Heart right ventricle (tissue), 16 donors: ENCODE data around the gene MYO1F. TPM values are rescaled to one million over a fixed set of nuclear protein-coding genes. Genes with fewer than 3 reads are reported as not detected.

ENCODE experiments used
- ATAC-seq, 8 donors: fragments of 200-7000 bp; cut with Tn5 transposase; one replicate each; pipeline ENCODE4 v1.9.1; 2020; ENCODE audit warnings: mild to moderate bottlenecking in 8 of 8, moderate library complexity in 8 of 8, moderate number of reproducible peaks in 1 of 8
- DNase-seq, 2 donors: peaks; one replicate each; pipeline ENCODE4 v3.0.0-alpha.2; 2020
- H3K27ac ChIP-seq, 10 donors: fragments of 200-600 bp; sonication (generic) in 2 of 10; one replicate each; pipeline versions ENCODE4 v1.5.0 to v1.8.0; 2020 to 2022; ENCODE audit warnings: mild to moderate bottlenecking in 3 of 10
- H3K27me3 ChIP-seq, 7 donors: fragments of 200-600 bp; one replicate each; pipeline ENCODE4 v1.8.0; 2021 to 2022; ENCODE audit warnings: mild to moderate bottlenecking in 2 of 7
- H3K36me3 ChIP-seq, 9 donors: fragments of 200-600 bp; sonication (generic) in 1 of 9; one replicate each; pipeline versions ENCODE4 v1.5.0 to v1.8.0; 2020 to 2022; ENCODE audit warnings: mild to moderate bottlenecking in 2 of 9
- H3K4me1 ChIP-seq, 9 donors: fragments of 200-600 bp; sonication (generic) in 1 of 9; one replicate each; pipeline versions ENCODE4 v1.5.0 to v1.8.0; 2020 to 2022; ENCODE audit warnings: mild to moderate bottlenecking in 4 of 9
- H3K4me3 ChIP-seq, 10 donors: fragments of 200-600 bp; sonication (generic) in 2 of 10; one replicate each; pipeline versions ENCODE4 v1.5.0 to v1.8.0; 2020 to 2022; ENCODE audit warnings: mild to moderate bottlenecking in 7 of 10, moderate library complexity in 2 of 10
- H3K9me3 ChIP-seq, 11 donors: fragments of 200-600 bp in 10 of 11; sonication (generic) in 2 of 11; one replicate each; pipeline versions ENCODE4 v1.5.0 to v1.8.0; 2013 to 2022; ENCODE audit warnings: mild to moderate bottlenecking in 2 of 11, control low read depth in 1 of 11, moderate library complexity in 1 of 11
- WGBS, 2 donors: extraction: QIAGEN DNeasy Blood & Tissue Kit; methylation state at CpG; one replicate each; pipeline ENCODE4 v1.1.7; 2013; ENCODE audit warnings: inconsistent platforms in 1 of 2; 5-methylcytosine and 5-hydroxymethylcytosine counted together
- intact Hi-C, 10 donors: fragments of 100-400 bp; cut with DNase I; formaldehyde crosslinking; loops; one replicate each; pipeline versions ENCODE4 v1.11.1 to v1.14.2; 2022
- polyA plus RNA-seq, 2 donors: library from polyadenylated mRNA; stranded (reverse); fragments of 200-250 nt; gene quantifications; one replicate each; pipeline ENCODE4 v1.2.3, GENCODE V29; 2013
- total RNA-seq, 10 donors: library from RNA; stranded (reverse); fragmentation: NEBNext Ultra II Directional in 3 of 10; extraction: Animal tissue kit (Norgen Biotek cat#: 25700) in 3 of 10; gene quantifications; one replicate each; pipeline versions ENCODE4 v1.2.1 to v1.2.4, GENCODE V29; 2021 to 2023
- TF ChIP-seq, protein P1 (sequence below), 9 donors: fragments of 200-600 bp; sonication (generic) in 2 of 9; IDR thresholded peaks; one replicate each; pipeline versions ENCODE4 v1.5.0 to v1.8.0; 2021 to 2022; ENCODE audit warnings: antibody characterized with exemption in 9 of 9, mild to moderate bottlenecking in 5 of 9, moderate library complexity in 1 of 9
- donor health status: Arrhythmogenic right ventricular cardiomyopathy.
- donor health status: ischemic (EF 13 %, LVEDD 7.1; RV severe dilation, severe dysfunction).
- donor health status: healthy with polysubstance abuse.
- donor health status: DM: no; HTN: yes; CAD: no.
- donor health status: DM: no; HTN: no; CAD: no.
- donor health status: ischemic (EF 25% LVEDD 6.9; RV normal size, moderate dysfunction).
- donor health status: ischemic (EF 25% LVEDD 5.7; RV mildly dilated, moderate dysfunction).
- donor health status: healthy.
- donor health status: DM: yes; HTN: yes; CAD: no.
- donor health status: Ischemic cardiomyopathy.
- donor health status: ischemic (EF 35%, LVEDD 5.7; RV mildly dilated, moderate dysfunction).
- donor health status: nonischemic (EF 11% LVEDD 7.7; RV severe dilation, severe dysfunction).
- donor health status: DM: yes; HTN: yes; CAD: no.
- donor health status: PGD.
- donor health status: ischemic (EF 29% LVEDD 5.4; RV normal size, mild dysfunction).
- donor health status: nonischemic (EF 23%, LVEDD 6.1; RV moderate dilation, normal function).

The MYO1F gene
- total and polyA plus RNA-seq, 12 donors, result 2.0 to 25.7 (median 6.5) TPM

- intact Hi-C loops, result no loop called here
- WGBS, 2 donors, result 1 to 11% methylated on average over 9 of the region's 9 CpGs
- H3K4me3 ChIP-seq, result peak overlapping the region in 9 of 10 donors; percentile 53 to 76 (median 67)
- H3K9me3 ChIP-seq, result peaks cover 0 to under 1% (median 0%) of the 10 kb centered on the region in 11 donors
- peaks cover 0 to 22% (median 0%) of the 10 kb centered on the region in 7 donors for H3K27me3 ChIP-seq
- peak overlapping the region in 8 of 10 donors; percentile 75 to 94 (median 85) for H3K27ac ChIP-seq
- peaks cover 0 to 4% (median 0%) of the 10 kb centered on the region in 9 donors for H3K36me3 ChIP-seq
- peaks cover 0 to 41% (median 15%) of the 10 kb centered on the region in 9 donors for H3K4me1 ChIP-seq
- TF ChIP-seq, protein P1, sequence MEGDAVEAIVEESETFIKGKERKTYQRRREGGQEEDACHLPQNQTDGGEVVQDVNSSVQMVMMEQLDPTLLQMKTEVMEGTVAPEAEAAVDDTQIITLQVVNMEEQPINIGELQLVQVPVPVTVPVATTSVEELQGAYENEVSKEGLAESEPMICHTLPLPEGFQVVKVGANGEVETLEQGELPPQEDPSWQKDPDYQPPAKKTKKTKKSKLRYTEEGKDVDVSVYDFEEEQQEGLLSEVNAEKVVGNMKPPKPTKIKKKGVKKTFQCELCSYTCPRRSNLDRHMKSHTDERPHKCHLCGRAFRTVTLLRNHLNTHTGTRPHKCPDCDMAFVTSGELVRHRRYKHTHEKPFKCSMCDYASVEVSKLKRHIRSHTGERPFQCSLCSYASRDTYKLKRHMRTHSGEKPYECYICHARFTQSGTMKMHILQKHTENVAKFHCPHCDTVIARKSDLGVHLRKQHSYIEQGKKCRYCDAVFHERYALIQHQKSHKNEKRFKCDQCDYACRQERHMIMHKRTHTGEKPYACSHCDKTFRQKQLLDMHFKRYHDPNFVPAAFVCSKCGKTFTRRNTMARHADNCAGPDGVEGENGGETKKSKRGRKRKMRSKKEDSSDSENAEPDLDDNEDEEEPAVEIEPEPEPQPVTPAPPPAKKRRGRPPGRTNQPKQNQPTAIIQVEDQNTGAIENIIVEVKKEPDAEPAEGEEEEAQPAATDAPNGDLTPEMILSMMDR (IDR thresholded peaks at IDR 0.05), result no peak
- no peak for DNase-seq
- ATAC-seq, result no peak
Measured at GRCh38 chr19:8610936-8611300, 33.7 kb upstream of the MYO1F start.

GRCh38 chr19:8610041-8610935, 33.0 kb upstream of the MYO1F start, which contains the start of gene ADAMTS10:
TSS of gene ADAMTS10 (minus strand) at chr19:8610715. CDS start at chr19:8605710, 5,005 bp downstream.
- Histone ChIP-seq H3K27me3 (peaks cover 0 to 22% (median 0%) of the 10 kb centered on the region in 7 donors), H3K4me1 (peaks cover 0 to 41% (median 15%) of the 10 kb centered on the region in 9 donors), H3K36me3 (peaks cover 0 to 4% (median 0%) of the 10 kb centered on the region in 9 donors), H3K9me3 (peaks cover 0 to 7% (median 0%) of the 10 kb centered on the region in 11 donors), H3K4me3 (peak within 1 kb of the TSS; percentile 53 to 76 (median 66)), H3K27ac (peak within 1 kb of the TSS; percentile 35 to 94 (median 84))
- peak in 1 of 2 donors; percentile 66 for DNase-seq
- 1% methylated on average over 43 to 74 of the region's 74 CpGs for WGBS, 2 donors
- intact Hi-C loops, result no loop called here
- ATAC-seq, result peak in 6 of 8 donors; percentile 6 to 43 (median 24)
- TF ChIP-seq, protein P1 (IDR thresholded peaks at IDR 0.05), result no peak

GRCh38 chr19:8609279-8610040, 32.2 kb upstream of the MYO1F start:
- ATAC-seq, result peak; percentile 59 to 78 (median 70)
- peak; percentile 56 to 72 for DNase-seq
- TF ChIP-seq, protein P1 (IDR thresholded peaks at IDR 0.05), result peak in 6 of 9 donors; percentile 12 to 48 (median 24)
- 6 to 11% methylated on average over 42 to 47 of the region's 47 CpGs for WGBS, 2 donors
- Histone ChIP-seq H3K4me1 (peaks cover 0 to 41% (median 15%) of the 10 kb centered on the region in 9 donors), H3K4me3 (peak overlapping the region; percentile 53 to 76 (median 66)), H3K27me3 (peaks cover 0 to 22% (median 0%) of the 10 kb centered on the region in 7 donors), H3K9me3 (peaks cover 0 to 15% (median 7%) of the 10 kb centered on the region in 11 donors), H3K36me3 (peaks cover 0 to 12% (median 7%) of the 10 kb centered on the region in 9 donors), H3K27ac (peak overlapping the region; percentile 30 to 94 (median 84))
- intact Hi-C loops, result no loop called here

GRCh38 chr19:8608941-8609278, 31.7 kb upstream of the MYO1F start:
- DNase-seq (no peak), ATAC-seq (peak in 3 of 8 donors; percentile 1 to 22 (median 4))
- Histone ChIP-seq H3K9me3 (peaks cover 0 to 16% (median 7%) of the 10 kb centered on the region in 11 donors), H3K36me3 (peaks cover 0 to 18% (median 8%) of the 10 kb centered on the region in 9 donors), H3K27me3 (peaks cover 0 to 22% (median 0%) of the 10 kb centered on the region in 7 donors), H3K4me1 (peaks cover 0 to 41% (median 15%) of the 10 kb centered on the region in 9 donors), H3K4me3 (peak overlapping the region in 9 of 10 donors; percentile 53 to 76 (median 67)), H3K27ac (peak overlapping the region; percentile 30 to 94 (median 84))
- TF ChIP-seq, protein P1 (IDR thresholded peaks at IDR 0.05), result no peak
- intact Hi-C loops, result no loop called here
- 46 to 48% methylated on average over 5 of the region's 5 CpGs for WGBS, 2 donors
